Amniotic epithelial cell (primary cell): Measurements from ENCODE around the gene IFNW1.
A peak's percentile ranks its signal among the peaks of the same experiment; 100 is the strongest.
"Not testable (repeated sequence)": the region's sequence is repeated elsewhere in the genome, so short reads cannot be mapped to it uniquely, and the experiment has no call there.

Source experiments
- DNase-seq: peaks from one replicate; pipeline ENCODE4 v3.0.0-alpha.2; 2010; ENCODE audit warnings: low read depth

The IFNW1 gene

DNA sequence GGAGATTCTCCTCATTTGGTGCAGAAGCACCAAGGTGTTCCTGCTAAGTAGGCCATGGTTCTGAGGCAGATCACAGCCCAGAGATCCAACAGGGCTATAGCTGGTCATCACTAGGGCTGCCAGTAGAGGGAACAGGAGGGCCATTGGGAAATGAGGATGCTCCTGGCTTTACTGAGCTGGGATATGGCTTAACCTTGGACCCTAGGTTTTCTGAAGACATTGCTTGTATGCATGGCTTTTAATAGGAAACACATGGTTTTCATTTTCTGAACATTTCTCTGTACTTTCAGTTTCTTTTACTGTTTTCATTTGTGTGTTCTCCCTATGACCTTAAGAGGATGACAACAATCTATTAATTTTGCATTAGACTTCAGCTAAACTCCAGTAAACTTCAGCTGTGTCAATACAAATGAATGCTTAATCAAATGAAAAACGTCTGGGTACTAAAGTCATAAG, at the start of gene IFNW1:
Gene IFNW1 (minus strand): TSS at position 406 of the 456 bp plus-strand sequence. CDS start 262 bp downstream, at position 144.
- no peak for DNase-seq

DNA sequence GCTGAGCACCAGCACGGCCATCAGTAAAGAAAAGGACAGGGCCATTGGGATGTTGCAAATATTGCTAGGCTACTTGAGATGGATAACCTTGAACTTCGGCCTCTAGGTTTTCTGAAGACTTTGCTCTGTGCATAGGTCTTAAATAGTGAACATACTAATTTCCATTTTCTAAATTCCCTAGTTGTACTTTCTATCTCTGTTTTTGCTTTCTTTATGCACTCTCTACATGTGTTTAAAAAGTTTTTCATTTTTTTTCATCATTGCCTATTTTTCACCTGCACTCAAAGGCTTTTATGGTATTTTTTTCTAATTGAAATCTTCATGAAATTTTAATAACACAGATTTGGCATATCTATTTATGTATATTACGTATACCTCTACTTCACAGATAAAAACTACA, 45.9 kb upstream of the IFNW1 start, which contains the start of gene IFNA4:
Gene IFNA4 (minus strand): TSS at position 101 of the 400 bp plus-strand sequence. CDS start 56 bp downstream, at position 45.
- not testable (repeated sequence) for DNase-seq

DNA sequence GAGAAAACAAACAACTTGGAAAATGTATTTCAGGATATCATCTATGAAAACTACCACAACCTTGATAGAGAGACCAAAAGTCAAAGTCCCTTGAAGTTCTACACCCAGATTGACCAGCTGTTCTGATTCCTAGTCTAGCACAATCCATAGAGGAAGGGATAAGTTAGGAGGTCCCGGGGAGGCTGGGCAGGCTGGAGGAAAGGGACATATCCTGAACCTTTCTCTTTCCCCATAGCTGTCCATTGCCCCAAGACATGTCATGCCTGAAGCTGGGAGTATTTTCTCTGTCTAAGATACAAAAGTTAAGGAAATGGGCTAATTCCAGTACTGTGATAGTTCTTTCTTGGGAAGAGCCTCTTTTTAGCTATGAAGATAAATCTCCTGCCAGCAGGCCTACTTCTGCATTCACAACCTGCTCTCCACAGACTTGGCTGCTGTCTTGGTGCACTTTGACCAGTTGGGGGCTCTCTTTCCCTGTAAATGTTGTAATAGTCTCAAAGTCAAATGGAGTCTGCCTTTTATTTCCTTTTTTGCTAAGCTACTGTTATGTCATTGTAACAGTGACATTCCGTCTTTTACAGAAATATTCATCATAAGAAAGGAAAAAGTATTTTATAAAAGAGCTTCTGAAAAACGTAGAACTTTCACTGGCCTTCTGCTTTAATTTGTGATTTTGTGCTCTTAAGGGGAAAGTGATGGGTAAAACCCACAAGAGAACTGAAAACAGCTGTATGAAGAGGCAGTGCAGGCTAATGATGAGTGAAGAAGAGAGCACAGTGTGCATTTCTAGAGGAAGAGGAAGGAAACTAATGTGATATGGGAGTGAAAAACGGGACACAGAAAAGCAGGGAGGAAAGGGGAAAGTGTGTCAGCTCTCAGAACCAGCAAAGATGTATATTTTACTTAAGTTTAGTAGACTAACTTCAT, 41.4 kb upstream of the IFNW1 start:
- peak; percentile 10 for DNase-seq

DNA sequence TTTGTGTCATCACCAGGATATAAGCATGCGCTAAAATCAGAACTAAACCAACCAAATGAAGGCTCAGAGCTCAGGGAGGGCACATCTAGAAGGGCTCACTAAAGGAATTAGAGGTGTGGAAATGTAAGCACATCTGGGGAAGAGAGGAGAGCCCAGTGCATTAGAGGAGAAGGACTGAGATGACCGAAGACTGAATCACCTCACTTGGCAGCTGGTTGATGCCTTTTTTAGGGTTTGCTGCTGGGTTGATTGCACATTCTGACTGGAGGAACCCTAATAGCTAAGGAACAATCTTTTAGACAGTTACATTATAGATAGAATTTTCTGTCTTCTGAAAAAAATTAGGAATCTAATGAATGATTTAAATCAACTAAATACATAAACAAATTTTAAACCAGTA, 33.0 kb upstream of the IFNW1 start:
- no peak for DNase-seq

DNA sequence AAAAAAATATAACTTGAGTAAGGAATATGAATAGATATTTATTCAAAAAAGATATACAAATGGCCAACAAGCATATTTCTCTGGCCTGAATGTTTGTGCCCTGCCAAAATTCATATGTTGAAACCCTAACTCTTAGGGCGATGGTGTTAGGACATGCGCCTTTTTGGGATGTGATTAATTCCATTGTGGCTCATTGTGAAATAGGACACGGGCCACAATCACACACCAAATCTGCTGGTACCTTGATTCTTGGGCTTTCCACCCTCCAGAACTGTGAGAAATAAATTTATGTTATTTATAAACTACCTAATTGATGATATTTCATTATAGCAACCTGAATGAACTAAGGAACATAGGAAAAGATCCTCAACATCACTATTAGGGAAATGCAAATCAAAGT, 30.5 kb upstream of the IFNW1 start:
- DNase-seq = no peak

DNA sequence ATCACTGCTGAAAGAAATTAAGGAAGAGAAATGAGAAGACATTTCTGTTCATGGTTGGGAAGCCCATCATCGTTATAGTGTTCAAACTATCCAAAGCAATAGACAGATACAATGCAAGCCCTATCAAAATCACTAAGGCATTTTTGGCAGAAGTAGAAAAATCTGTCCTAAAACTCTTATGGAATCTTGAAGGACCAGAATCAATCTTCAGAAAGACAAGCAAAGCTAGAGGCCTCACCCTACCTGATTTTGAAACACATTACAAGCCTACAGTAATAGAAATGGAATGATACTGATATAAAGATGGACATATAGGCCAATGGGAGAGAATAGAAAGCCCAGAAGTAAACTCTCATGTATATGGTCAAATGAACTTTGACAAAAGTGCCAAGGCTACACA, 29.7 kb upstream of the IFNW1 start:
- no peak for DNase-seq

DNA sequence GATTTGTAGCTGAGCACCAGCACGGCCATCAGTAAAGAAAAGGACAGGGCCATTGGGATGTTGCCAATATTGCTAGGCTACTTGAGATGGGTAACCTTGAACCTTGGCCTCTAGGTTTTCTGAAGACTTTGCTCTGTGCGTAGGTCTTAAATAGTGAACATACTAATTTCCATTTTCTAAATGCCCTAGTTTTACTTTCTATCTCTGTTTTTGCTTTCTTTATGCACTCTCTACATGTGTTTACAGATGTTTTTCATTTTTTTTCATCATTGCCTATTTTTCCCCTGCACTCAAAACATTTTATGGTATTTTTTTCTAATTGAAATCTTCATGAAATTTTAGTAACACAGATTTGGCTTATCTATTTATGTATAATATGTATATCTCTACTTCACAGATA, 24.9 kb upstream of the IFNW1 start, which contains the start of gene IFNA21:
Gene IFNA21 (minus strand): TSS at position 101 of the 400 bp plus-strand sequence. CDS start 48 bp downstream, at position 53.
- DNase-seq = not testable (repeated sequence)

DNA sequence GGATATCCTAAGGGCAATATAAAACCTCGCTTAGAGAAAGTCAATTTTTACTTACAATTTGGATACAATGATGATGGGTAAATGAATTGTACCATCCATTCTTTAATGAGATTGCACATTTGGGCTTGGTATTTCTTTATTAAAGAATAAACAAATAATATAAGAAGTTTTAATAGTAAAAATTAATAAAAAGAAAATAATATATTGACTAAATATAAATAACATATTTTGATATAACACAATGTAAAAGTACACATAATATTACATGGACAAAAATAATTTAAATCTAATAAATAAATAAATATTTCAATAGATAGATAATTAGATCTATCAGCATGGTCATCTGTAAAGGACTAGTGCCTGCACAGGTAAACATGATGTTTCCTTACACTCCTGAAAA, 23.9 kb upstream of the IFNW1 start:
- no peak for DNase-seq

DNA sequence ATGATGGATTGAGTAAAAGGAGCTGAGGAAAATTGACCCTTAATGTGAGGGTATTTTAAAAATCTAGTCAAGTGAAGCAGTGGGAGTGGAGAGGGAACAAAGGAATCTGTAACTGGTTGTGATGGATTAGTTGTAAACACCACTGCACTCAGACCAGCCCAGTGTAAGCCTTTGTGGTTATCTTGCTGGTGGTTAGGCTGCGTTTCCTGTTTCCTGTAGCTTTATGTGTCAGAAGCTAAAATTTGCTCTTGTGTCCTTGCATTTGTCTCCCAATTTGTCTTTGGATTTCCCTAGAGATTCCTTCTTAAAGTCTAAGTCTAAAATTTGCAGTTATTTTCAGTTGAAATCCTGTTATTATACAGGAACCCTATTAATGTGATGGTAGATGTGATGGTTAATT, 18.5 kb upstream of the IFNW1 start:
- peak; percentile 58 for DNase-seq

DNA sequence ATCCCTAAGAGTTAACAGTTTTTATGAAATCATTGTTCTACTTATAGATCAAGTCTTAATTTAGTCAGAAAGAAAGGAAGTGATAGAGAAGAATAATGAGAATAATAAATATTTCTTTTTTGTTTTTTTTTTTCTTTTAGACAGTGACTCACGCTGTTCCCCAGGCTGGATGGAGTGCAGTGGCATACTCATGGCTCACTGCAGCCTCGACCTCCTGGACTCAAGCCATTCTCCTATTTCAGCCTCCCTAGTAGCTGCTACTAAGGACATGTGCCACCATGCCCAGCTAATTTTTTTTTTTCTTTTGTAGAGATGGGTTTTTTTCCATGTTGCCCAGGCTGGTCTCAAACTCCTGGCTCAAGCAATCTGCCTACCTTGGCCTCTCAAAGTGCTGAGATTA, 13.9 kb upstream of the IFNW1 start:
- DNase-seq = no peak

DNA sequence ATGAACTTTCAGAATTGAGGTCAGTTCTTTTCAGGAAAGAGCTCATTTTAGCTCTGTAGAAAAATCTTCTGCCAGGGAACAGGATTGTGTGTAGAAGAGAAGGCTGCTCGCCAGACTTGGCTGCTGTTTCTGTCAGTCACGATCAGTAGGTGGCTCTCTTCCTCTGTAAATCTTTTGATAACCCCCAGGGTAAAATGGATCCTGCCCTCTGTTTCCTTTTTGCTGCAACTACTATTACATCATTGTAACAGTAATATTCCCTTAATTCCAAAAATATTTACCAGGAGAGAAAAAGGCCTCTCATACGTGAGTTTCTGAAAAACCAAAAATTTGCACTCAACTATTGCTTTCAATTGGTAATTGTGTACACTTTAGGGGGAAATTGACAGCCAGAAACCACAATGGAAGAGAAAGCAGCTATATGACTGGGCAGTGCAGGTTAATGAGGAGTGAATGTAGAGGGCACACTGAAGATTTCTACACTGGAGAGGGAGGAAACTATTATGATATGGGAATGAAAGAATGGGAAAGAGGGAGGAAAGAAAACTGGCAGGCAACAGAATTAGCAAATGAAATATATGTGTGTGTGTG, 12.5 kb upstream of the IFNW1 start:
- DNase-seq = peak; percentile 12

DNA sequence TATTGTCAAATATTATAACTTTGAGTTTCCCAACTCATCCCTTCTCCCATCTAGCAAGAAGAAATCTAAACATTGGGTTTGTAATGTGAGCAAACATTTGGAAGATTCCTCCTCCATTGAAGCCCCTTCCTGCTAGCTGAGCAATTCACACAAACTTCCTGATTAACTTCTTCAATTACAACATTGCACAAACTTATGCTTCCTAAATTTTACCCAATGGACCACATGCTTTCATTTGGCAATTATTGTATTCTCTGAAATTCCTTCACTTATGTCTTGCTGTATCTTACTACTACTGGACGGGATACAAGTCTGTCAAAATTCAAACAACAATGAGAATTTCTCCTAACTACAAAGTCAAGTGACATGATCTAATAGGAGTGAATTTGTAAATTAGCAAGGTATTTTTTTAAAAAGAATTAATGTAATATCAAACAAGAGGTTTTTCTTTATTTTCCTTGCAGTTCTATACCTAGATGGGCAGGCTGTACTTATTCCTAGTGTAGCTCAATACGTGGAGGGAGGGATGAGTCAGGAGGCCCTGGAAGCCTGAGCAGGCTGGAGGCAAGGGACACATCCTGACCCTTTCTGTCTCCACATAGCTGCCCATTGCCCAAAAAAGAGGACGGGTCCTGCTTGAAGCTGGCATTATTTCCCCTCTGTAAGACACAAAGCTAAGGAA, 11.8 kb upstream of the IFNW1 start:
- DNase-seq = peak; percentile 3

DNA sequence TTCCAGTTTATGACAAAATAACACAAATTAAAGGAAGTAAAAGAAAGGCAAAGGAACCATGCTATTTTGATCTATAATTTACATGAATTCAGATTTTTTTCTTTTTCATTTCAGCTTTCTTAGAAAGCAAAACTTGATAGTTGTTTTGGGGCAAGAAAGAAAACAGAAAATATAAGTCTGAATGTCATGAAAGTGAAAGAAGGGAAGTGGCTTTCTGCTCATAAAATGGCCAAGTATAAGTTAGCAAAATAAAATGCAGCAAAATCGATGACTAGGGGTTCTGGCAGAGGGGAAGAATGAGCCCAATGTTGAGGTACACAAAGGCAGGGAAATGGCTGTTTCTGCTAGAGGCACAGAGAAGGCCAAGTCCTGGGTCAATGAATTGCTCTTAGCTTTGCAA, 3.0 kb upstream of the IFNW1 start:
- DNase-seq = no peak

DNA sequence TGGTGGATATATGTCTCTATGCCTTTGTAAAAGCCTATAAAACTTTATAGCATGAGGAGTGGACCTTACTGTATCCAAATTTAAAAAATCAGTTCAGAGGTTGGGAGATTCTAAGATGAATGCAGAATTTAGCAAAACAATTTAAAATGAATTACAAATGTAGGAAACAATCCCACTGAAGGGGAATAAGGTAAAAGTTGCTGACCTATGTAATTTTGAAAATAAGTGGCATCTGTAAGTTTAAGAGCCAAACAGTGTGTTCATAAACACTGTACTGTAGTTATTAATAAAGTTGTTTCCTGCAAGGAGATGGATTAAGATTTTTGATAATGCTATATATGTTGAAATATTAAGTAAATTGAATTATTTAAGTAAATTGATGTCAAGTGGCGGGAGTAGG, 4.6 kb downstream of the IFNW1 start:
- no peak for DNase-seq

DNA sequence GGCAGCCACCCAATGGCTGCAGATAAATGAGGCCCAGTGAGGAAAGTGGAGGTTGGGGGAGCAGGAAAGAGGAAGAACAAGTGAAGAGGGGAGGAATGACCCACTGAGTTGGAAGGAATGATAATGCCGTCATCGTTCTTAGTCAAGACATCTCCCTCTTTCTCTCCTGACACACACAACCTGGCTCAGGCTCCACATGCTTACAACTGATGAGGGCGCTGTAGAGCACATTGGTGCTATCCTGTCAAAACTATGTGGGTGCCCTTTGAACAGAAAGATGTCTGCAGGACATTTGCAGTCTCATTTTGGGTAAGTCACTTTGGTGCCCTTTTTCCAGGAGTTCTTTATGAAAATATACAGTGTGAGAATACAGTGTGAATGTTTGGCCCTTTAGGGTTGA, 5.9 kb downstream of the IFNW1 start:
- no peak for DNase-seq

DNA sequence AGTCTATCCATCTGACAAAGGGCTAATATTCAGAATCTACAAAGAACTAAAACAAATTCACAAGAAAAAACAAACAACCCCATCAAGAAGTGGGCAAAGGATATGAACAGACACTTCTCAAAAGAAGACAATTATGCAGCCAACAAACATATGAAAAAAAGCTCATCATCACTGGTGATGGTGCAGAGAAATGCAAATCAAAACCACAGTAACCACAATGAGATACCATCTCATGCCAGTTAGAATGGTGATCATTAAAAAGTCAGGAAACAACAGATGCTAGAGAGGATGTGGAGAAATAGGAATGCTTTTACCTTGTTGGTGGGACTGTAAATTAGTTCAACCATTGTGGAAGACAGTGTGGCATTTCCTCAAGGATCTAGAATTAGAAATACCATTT, 13.4 kb downstream of the IFNW1 start:
- not testable (repeated sequence) for DNase-seq

DNA sequence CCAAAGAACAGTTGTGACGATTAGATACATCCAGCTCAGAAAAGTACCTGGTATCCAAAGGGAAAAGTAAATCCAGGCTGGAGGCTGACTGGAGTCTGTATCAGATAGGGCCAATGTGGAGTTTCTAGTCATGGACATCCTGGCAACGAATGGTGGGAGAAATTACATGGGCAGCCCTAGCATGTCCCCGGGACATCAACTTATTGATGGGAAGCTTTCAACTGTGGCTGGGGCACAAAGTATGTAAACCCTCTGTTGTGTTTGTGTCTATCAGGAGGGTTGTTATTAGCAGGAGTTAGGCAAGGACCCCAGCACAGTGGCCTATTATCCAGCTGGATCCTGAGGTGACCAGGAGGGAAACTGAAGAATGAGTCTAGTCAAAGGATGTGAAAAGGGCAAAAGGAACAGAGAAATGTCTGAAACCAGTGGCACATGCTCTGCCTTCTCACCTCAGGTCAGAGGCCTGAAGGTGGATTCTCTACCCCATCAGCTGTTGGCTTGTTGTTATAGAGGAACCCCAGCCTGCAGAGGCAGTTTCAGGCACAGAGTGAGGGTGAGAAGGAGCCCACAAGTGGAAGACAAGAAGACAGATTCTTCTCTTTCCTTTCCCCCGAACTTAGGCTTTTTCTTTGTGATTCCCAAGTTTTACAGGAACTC, 19.9 kb downstream of the IFNW1 start:
- no peak for DNase-seq

DNA sequence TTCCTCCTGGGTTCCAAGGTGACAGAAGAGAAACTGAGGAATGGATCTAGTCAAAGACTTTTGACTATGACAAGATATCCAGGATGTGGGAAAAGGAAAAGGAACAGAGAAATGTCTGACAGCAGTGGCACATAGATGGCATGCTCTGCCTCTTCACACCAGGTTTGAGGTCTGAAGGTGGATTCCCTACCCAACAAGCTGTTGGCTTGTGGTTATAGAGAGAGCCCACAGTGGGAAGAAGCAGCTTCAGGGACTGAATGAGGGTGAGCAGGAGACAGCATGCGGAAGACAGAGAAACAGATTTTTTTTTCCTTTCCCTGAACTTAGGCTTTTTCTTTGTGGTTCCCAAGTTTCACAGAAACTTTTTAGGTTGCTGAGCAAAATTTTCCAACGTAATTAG, 20.6 kb downstream of the IFNW1 start:
- DNase-seq = no peak

DNA sequence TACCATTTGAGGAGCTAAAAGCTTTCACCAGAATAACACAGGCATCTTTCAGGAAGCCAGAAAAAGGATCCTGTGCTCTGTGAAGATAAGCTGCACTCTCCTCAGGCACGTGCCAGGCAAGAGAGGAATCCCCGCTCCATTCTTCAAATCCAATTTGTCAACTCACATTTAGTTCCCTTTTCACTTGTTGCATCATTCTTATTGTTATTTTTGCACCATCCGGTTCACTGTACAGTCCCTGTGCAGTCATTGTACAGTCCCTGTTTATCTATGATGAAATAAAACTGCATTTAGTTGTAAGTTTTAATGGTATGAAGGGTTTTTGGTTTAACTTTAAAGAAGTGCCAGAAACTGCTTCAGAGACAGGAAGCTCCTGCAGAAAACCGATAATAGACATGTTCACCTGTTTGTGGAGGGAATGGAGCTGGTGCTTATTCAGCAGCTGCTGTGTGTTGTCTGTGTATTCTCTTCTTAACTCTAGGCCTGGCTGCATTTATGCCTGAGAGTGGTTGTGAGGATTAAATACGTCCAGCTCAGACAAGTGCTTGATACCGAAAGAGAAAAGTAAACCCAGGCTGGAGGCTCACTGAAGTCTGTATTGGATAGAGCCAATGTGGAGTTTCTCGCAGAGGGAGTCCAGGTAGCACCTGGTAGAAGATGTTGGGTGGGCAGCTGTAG, 22.4 kb downstream of the IFNW1 start:
- no peak for DNase-seq

DNA sequence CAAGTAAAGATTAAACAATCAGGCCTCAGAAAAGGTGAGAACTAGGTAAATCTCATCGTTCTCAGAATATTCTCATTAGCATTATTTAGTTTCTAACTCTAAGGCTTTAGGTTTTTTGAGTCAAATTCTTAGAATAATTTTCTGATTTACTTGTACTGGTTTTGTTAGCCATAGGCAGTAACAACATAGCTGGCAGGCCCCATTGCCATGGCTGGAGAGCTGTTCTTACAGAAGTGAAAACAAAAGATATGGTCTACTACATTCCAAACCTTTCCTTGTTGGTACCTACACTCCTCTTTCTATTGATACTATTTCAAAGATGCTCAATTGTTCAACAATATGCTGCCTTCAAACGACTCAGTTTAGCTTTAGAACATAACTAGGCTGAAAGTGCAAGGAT, 27.3 kb downstream of the IFNW1 start:
- DNase-seq = no peak
